Transverse colon (tissue), 4 donors: Measurements from ENCODE around the gene ARL8A. TPM values are rescaled to one million over a fixed set of nuclear protein-coding genes. Genes with fewer than 3 reads are reported as not detected.
"Not testable (repeated sequence)": the region's sequence is repeated elsewhere in the genome, so short reads cannot be mapped to it uniquely, and the experiment has no call there.

Experiments
- DNase-seq: peaks from one replicate; pipeline ENCODE4 v3.0.0-alpha.2; 2019
- H3K27ac ChIP-seq, 4 donors: fragments of 200-600 bp; sonication (generic); 2 replicates each; pipeline ENCODE4 v1.5.1; 2016 to 2018; ENCODE audit warnings: inconsistent platforms in 4 of 4
- H3K27me3 ChIP-seq: fragments of 200-600 bp; sonication (generic); 2 replicates; pipeline ENCODE4 v1.5.1; 2017; ENCODE audit warnings: inconsistent platforms
- H3K36me3 ChIP-seq, 4 donors: fragments of 200-600 bp; sonication (generic); 2 replicates each; pipeline ENCODE4 v1.5.1; 2017 to 2019; ENCODE audit warnings: inconsistent platforms in 4 of 4
- H3K4me1 ChIP-seq, 4 donors: fragments of 200-600 bp; sonication (generic); 2 replicates each; pipeline ENCODE4 v1.5.1; 2017 to 2020; ENCODE audit warnings: inconsistent platforms in 4 of 4
- H3K4me3 ChIP-seq, 4 donors: fragments of 200-600 bp; sonication (generic); 1 replicate in 1 of 4; 2 replicates in 3 of 4; pipeline versions ENCODE4 v1.5.1 to v1.6.1; 2017 to 2019; ENCODE audit warnings: inconsistent platforms in 4 of 4
- H3K9me3 ChIP-seq, 2 donors: fragments of 200-600 bp; sonication (generic); 2 replicates each; pipeline ENCODE4 v1.5.1; 2017 to 2019; ENCODE audit warnings: inconsistent platforms in 2 of 2
- EP300 ChIP-seq: sonication (generic); formaldehyde crosslinking; IDR thresholded peaks from one replicate; pipeline ENCODE4 v1.6.1; 2017; ENCODE audit warnings: antibody characterized with exemption, low read depth
- POLR2A ChIP-seq: fragments of 450-650 bp; IDR thresholded peaks from one replicate; pipeline ENCODE4 v1.6.1; 2016; ENCODE audit warnings: antibody characterized with exemption, mild to moderate bottlenecking, moderate library complexity
- POLR2AphosphoS5 ChIP-seq, 3 donors: sonication (generic); formaldehyde crosslinking; IDR thresholded peaks; one replicate each; pipeline ENCODE4 v1.6.1; 2016; ENCODE audit warnings: antibody characterized with exemption in 3 of 3
- WGBS, 2 donors: methylation state at CpG; one replicate each; pipeline ENCODE4 v1.1.5; 2018; ENCODE audit warnings: low coverage in 1 of 2; 5-methylcytosine and 5-hydroxymethylcytosine counted together
- in situ Hi-C, 4 donors: fragments of 200-750 bp; cut with MboI; loops; one replicate each; pipeline versions ENCODE4 v1.15.0 to v1.15.1; 2017; ENCODE audit warnings: low sequenced_read_pairs in 3 of 4, low pct_ligation_motif_present in 1 of 4, low pct_unique_long_range_greater_than_20kb in 1 of 4
- intact Hi-C: fragments of 100-400 bp; cut with DNase I; formaldehyde crosslinking; loops from one replicate; pipeline ENCODE4 v1.15.1; 2023; ENCODE audit warnings: low total_unique reads
- total RNA-seq, 4 donors: library from RNA; depleted of rRNA; stranded (reverse); fragments of >200 nt; gene quantifications; one replicate each; pipeline ENCODE4 v1.1.0, GENCODE V29; 2016
- TF ChIP-seq, protein P1 (sequence below), 5 experiments: fragments of 200-600 bp in 3 of 5; fragments of 450-650 bp in 2 of 5; sonication (generic) in 3 of 5; IDR thresholded peaks; 1 replicate in 2 of 5; 2 replicates in 3 of 5; pipeline ENCODE4 v1.5.1; 2016 to 2017; ENCODE audit warnings: antibody characterized with exemption in 5 of 5, inconsistent platforms in 3 of 5, mild to moderate bottlenecking in 2 of 5, moderate library complexity in 1 of 5

Gene ARL8A
- total RNA-seq, 4 donors from 2014 or later = 9.0 to 27.2 (median 21.6) TPM

- 33 to 40% methylated on average over 1 to 2 of the region's 2 CpGs for WGBS, 2 donors
- intact Hi-C loops = loop anchor here (2.0 kb wide), 1 partner anchor 47 kb away; the partner anchor contains the start of gene PTPN7
Observed at GRCh38 chr1:202113690-202114300, 30.7 kb downstream of the ARL8A start.

GRCh38 chr1:202112859-202113689, 31.5 kb downstream of the ARL8A start:
- H3K4me3 ChIP-seq = no peak overlapping the region
- intact Hi-C loops = loop anchor here (2.0 kb wide), 1 partner anchor 48 kb away; the partner anchor contains the start of gene PTPN7

More at GRCh38 chr1:202113690-202114300, 30.7 kb downstream of the ARL8A start:
- in situ Hi-C loops = loop anchor here in 3 of 4 donors (10.0 kb wide), 1 partner anchor 99 kb away; the partner anchor contains the start of gene ELF3 (in 3 of the 3)
- peak overlapping the region; percentile 35 to 69 (median 59) for H3K27ac ChIP-seq
- DNase-seq = no peak
- H3K4me3 ChIP-seq = no peak overlapping the region
- TF ChIP-seq, protein P1, sequence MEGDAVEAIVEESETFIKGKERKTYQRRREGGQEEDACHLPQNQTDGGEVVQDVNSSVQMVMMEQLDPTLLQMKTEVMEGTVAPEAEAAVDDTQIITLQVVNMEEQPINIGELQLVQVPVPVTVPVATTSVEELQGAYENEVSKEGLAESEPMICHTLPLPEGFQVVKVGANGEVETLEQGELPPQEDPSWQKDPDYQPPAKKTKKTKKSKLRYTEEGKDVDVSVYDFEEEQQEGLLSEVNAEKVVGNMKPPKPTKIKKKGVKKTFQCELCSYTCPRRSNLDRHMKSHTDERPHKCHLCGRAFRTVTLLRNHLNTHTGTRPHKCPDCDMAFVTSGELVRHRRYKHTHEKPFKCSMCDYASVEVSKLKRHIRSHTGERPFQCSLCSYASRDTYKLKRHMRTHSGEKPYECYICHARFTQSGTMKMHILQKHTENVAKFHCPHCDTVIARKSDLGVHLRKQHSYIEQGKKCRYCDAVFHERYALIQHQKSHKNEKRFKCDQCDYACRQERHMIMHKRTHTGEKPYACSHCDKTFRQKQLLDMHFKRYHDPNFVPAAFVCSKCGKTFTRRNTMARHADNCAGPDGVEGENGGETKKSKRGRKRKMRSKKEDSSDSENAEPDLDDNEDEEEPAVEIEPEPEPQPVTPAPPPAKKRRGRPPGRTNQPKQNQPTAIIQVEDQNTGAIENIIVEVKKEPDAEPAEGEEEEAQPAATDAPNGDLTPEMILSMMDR (IDR thresholded peaks at IDR 0.05) = no peak
- no peak for TF ChIP-seq EP300
- no peaks in the 10 kb centered on the region for H3K36me3 ChIP-seq
- peaks cover 11 to 46% (median 21%) of the 10 kb centered on the region in 4 donors for H3K4me1 ChIP-seq
- H3K27me3 ChIP-seq = no peaks in the 10 kb centered on the region
- H3K9me3 ChIP-seq = no peaks in the 10 kb centered on the region

DNA sequence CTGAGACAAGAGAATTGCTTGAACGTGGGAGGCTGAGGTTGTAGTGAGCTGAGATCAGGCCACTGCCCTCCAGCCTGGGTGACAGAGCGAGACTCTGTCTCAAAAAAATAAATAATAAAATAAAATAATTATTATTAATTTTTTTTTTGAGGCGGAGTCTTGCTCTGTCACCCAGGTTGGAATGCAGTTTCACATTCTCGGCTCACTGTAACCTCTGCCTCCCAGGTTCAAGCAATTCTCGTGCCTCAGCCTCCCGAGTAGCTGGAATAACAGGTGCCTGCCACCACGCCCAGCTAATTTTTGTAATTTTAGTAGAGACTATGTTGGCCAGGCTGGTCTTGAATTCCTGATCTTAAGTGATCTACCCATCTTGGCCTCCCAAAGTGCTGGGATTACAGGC, 32.9 kb downstream of the ARL8A start:
- H3K9me3 ChIP-seq, H3K4me3 ChIP-seq, H3K36me3 ChIP-seq, intact Hi-C loops, DNase-seq, H3K27me3 ChIP-seq: not testable (repeated sequence)
- Histone ChIP-seq H3K4me1 (peaks cover 22 to 53% (median 38%) of the 10 kb centered on the region in 4 donors), H3K27ac (peak overlapping the region in 1 of 4 donors; percentile 95)
- in situ Hi-C loops = loop anchor here in 3 of 4 donors (10.0 kb wide), 1 partner anchor 97 kb away; the partner anchor contains the start of gene ELF3 (in 3 of the 3)
- 79 to 89% methylated on average over 4 to 7 of the region's 7 CpGs for WGBS, 2 donors

More at GRCh38 chr1:202112859-202113689, 31.5 kb downstream of the ARL8A start:
- whole genome bisulfite sequencing, 2 donors = 23% methylated on average over 5 of the region's 5 CpGs; no CpG with 5 or more reads in 1 of the 2 donors
- Histone ChIP-seq H3K4me1 (peaks cover 13 to 43% (median 24%) of the 10 kb centered on the region in 4 donors), H3K27ac (peak overlapping the region; percentile 35 to 69 (median 59)), H3K9me3 (no peaks in the 10 kb centered on the region), H3K36me3 (no peaks in the 10 kb centered on the region), H3K27me3 (no peaks in the 10 kb centered on the region)
- DNase-seq = peak; percentile 43
- in situ Hi-C loops = loop anchor here in 3 of 4 donors (10.0 kb wide), 1 partner anchor 98 kb away; the partner anchor contains the start of gene ELF3 (in 3 of the 3)
- TF ChIP-seq POLR2A (no peak), POLR2AphosphoS5 (IDR thresholded peaks at IDR 0.05) (peak in 1 of 3 donors; percentile 32), EP300 (no peak)
- TF ChIP-seq, protein P1 (IDR thresholded peaks at IDR 0.05) = no peak

DNA sequence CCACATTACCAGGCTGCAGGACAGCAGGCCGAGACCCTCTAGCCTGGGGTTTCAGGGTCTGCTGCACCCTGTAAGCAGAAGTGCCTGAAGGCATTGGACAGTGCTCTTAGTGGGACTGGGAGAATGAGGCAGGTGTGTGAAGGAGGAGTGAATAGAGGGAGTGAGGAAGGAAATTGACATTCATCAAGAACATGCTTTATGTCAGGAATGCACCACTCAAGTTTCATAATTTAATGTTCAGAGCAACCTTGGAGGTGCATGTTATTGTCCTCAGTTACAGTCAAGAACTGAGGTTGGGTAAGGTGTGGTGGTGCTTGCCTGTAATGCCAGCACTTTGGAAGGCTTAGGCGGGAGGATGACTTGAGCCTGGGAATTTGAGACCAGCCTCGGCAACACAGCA, 33.6 kb downstream of the ARL8A start:
- WGBS, 2 donors = 80 to 100% methylated on average over 2 to 3 of the region's 3 CpGs
- H3K27ac ChIP-seq = peak overlapping the region in 1 of 4 donors; percentile 95
- no peaks in the 10 kb centered on the region for H3K27me3 ChIP-seq
- intact Hi-C loops (no loop called here), in situ Hi-C loops (loop anchor here in 3 of 4 donors (10.0 kb wide), 1 partner anchor 96 kb away; the partner anchor contains the start of gene ELF3 (in 3 of the 3))
- no peak overlapping the region for H3K4me3 ChIP-seq
- no peaks in the 10 kb centered on the region for H3K9me3 ChIP-seq
- H3K4me1 ChIP-seq = peaks cover 23 to 56% (median 44%) of the 10 kb centered on the region in 4 donors
- TF ChIP-seq POLR2AphosphoS5 (IDR thresholded peaks at IDR 0.05) (no peak), EP300 (no peak), POLR2A (no peak)
- TF ChIP-seq, protein P1 (IDR thresholded peaks at IDR 0.05) = no peak
- no peak for DNase-seq
- no peaks in the 10 kb centered on the region for H3K36me3 ChIP-seq
